22Rv1 (cell line): ENCODE results near the gene SCFD2.

ENCODE experiments used
- ZFX ChIP-seq: fragments of 450-650 bp; IDR thresholded peaks from 2 replicates; pipeline ENCODE4 v1.6.1; 2017; ENCODE audit warnings: antibody characterized with exemption, borderline replicate concordance
- TF ChIP-seq, protein P1 (sequence below): fragments of 450-650 bp; IDR thresholded peaks from 2 replicates; pipeline ENCODE4 v1.5.1; 2017; ENCODE audit warnings: mild to moderate bottlenecking

DNA sequence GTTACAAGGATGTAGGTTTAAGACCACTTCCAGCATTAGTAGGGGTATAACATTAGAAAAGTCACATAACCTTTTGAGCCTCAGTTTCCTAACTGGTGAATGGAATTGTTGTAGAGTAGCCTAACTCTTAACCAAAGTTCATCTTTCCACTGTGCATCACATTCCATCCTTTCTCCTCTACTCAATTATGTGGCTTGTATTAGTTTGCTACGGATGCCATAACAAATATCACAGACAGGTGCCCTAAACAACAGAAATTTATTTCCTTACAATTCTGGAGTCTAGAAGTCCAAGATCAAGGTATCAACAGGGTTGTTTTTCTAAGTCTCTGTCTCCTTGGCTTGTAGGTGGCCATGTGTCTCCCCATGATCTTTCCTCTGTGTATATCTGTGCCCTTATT is 271.8 kb downstream of the SCFD2 start:
- TF ChIP-seq, protein P1, sequence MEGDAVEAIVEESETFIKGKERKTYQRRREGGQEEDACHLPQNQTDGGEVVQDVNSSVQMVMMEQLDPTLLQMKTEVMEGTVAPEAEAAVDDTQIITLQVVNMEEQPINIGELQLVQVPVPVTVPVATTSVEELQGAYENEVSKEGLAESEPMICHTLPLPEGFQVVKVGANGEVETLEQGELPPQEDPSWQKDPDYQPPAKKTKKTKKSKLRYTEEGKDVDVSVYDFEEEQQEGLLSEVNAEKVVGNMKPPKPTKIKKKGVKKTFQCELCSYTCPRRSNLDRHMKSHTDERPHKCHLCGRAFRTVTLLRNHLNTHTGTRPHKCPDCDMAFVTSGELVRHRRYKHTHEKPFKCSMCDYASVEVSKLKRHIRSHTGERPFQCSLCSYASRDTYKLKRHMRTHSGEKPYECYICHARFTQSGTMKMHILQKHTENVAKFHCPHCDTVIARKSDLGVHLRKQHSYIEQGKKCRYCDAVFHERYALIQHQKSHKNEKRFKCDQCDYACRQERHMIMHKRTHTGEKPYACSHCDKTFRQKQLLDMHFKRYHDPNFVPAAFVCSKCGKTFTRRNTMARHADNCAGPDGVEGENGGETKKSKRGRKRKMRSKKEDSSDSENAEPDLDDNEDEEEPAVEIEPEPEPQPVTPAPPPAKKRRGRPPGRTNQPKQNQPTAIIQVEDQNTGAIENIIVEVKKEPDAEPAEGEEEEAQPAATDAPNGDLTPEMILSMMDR = no peak
- no peak for TF ChIP-seq ZFX
